K562 (cell line): ENCODE measurements around the gene ZNF558.

ENCODE experiments used
- ATF6 ChIP-seq: sonication (generic); formaldehyde crosslinking; IDR thresholded peaks from 2 replicates; pipeline ENCODE4 v1.4.0; 2020; ENCODE audit warnings: mild to moderate bottlenecking, missing genetic modification reagents
- BHLHE40 ChIP-seq: IDR thresholded peaks from 2 replicates; pipeline ENCODE4 v1.6.1; 2011; ENCODE audit warnings: low read length, improper control_type of control experiment
- ELK1 ChIP-seq: sonication (generic); formaldehyde crosslinking; IDR thresholded peaks from 2 replicates; pipeline ENCODE4 v1.8.1; 2022; ENCODE audit warnings: missing genetic modification reagents
- EP400 ChIP-seq: fragments of 450-650 bp; IDR thresholded peaks from 2 replicates; pipeline ENCODE4 v1.6.1; 2017; ENCODE audit warnings: antibody characterized with exemption, mild to moderate bottlenecking, moderate library complexity
- HDAC2 ChIP-seq: fragments of 450-650 bp; IDR thresholded peaks from 2 replicates; pipeline ENCODE4 v1.6.1; 2016; ENCODE audit warnings: mild to moderate bottlenecking
- KDM5B ChIP-seq: fragments of 200-600 bp; sonication (generic); IDR thresholded peaks from 2 replicates; pipeline ENCODE4 v1.6.1; 2012; ENCODE audit warnings: low read depth, mild to moderate bottlenecking, moderate library complexity, low read length, control low read depth, inconsistent platforms; ENCODE audit not compliant: insufficient replicate concordance
- L3MBTL2 ChIP-seq: fragments of 450-650 bp; IDR thresholded peaks from 2 replicates; pipeline ENCODE4 v1.6.1; 2016; ENCODE audit warnings: mild to moderate bottlenecking, moderate library complexity
- MAX ChIP-seq: sonication (generic); formaldehyde crosslinking; IDR thresholded peaks from 2 replicates; pipeline ENCODE4 v1.9.0; 2022; ENCODE audit warnings: mild to moderate bottlenecking, missing genetic modification reagents
- PCBP1 ChIP-seq: fragments of 200-400 bp; formaldehyde crosslinking; IDR thresholded peaks from 2 replicates; pipeline ENCODE4 v1.6.1; 2018; ENCODE audit warnings: mild to moderate bottlenecking, low read depth, low read length; ENCODE audit not compliant: poor library complexity, severe bottlenecking
- POLR2A ChIP-seq: fragments of 450-650 bp; conservative IDR thresholded peaks from 2 replicates; pipeline ENCODE4 v1.6.1; 2016
- POLR2AphosphoS5 ChIP-seq: IDR thresholded peaks from 2 replicates; pipeline ENCODE4 v1.6.1; 2011; ENCODE audit warnings: mild to moderate bottlenecking, low read depth, low read length, moderate library complexity; ENCODE audit not compliant: control insufficient read depth, insufficient read depth
- SPI1 ChIP-seq: IDR thresholded peaks from 2 replicates; pipeline ENCODE4 v1.6.1; 2011; ENCODE audit warnings: low read depth, low read length, control low read depth, borderline replicate concordance
- ZBTB26 ChIP-seq: fragments of 450-650 bp; formaldehyde crosslinking; IDR thresholded peaks from 2 replicates; pipeline ENCODE4 v1.4.0; 2022; ENCODE audit warnings: missing genetic modification characterization
- ZNF263 ChIP-seq: sonication (generic); formaldehyde crosslinking; IDR thresholded peaks from 2 replicates; pipeline ENCODE4 v1.8.0; 2022; ENCODE audit warnings: mild to moderate bottlenecking, missing genetic modification reagents, borderline replicate concordance

- no peak for TF ChIP-seq PCBP1
- TF ChIP-seq ZBTB26 (CRISPR knock-in tag): no peak
- no peak for TF ChIP-seq ATF6 (CRISPR knock-in tag)
- no peak for TF ChIP-seq HDAC2
- no peak for TF ChIP-seq POLR2AphosphoS5
- no peak for TF ChIP-seq ZNF263 (CRISPR knock-in tag)
- TF ChIP-seq ELK1: no peak
- TF ChIP-seq EP400: no peak
- no peak for TF ChIP-seq BHLHE40
- TF ChIP-seq SPI1: no peak
- TF ChIP-seq L3MBTL2: no peak
- TF ChIP-seq MAX: no peak
- no peak for TF ChIP-seq POLR2A
- TF ChIP-seq KDM5B: no peak
Measured at GRCh38 chr19:8815780-8816179, 16.3 kb downstream of the ZNF558 start.
